OCI-LY7 (cell line): Measurements from ENCODE around the gene PSMA7. TPM values are rescaled to one million over a fixed set of nuclear protein-coding genes. Genes with fewer than 3 reads are reported as not detected.

ENCODE experiments used
- BruUV-seq: library from RNA; stranded (reverse); fragments of 400-500 nt; replicated peaks from 2 replicates; lab custom pipeline; 2021; lab: Mats Ljungman, UMichigan
- CTCF ChIA-PET: fragments of 300-600 bp; sonication (Branson Sonifier 250); formaldehyde crosslinking; loops from one replicate; lab custom pipeline; 2022; ENCODE audit warnings: antibody characterized with exemption; ENCODE audit not compliant: unreplicated experiment; lab: Charles Lee
- POLR2A ChIA-PET: fragments of 300-600 bp; sonication (Branson Sonifier 250); formaldehyde crosslinking; loops from one replicate; lab custom pipeline; 2022; ENCODE audit warnings: antibody characterized with exemption; lab: Charles Lee
- DNase-seq: peaks from one replicate; pipeline ENCODE4 v3.0.0-alpha.2; 2015; ENCODE audit warnings: low spot score
- H2AFZ ChIP-seq: fragments of 200-600 bp; sonication (generic), shearing (Covaris generic); 2 replicates; pipeline ENCODE4 v1.6.1; 2014; ENCODE audit warnings: mild to moderate bottlenecking, antibody characterized with exemption, low read length, moderate library complexity
- H3K27ac ChIP-seq: fragments of 200-600 bp; sonication (generic); 2 replicates; pipeline ENCODE4 v1.5.1; 2014; ENCODE audit warnings: mixed run types, low read depth, mild to moderate bottlenecking, moderate library complexity, low read length, inconsistent platforms; ENCODE audit not compliant: poor library complexity, severe bottlenecking
- H3K36me3 ChIP-seq: fragments of 200-600 bp; sonication (generic); 2 replicates; pipeline ENCODE4 v1.6.1; 2014; ENCODE audit warnings: mild to moderate bottlenecking, antibody characterized with exemption, low read length, moderate library complexity, mixed read lengths; ENCODE audit not compliant: insufficient read depth
- H3K4me1 ChIP-seq: fragments of 200-600 bp; sonication (generic); 2 replicates; pipeline ENCODE4 v1.5.1; 2014; ENCODE audit warnings: mild to moderate bottlenecking, low read length; ENCODE audit not compliant: insufficient read depth, poor library complexity, severe bottlenecking
- H3K4me2 ChIP-seq: fragments of 200-600 bp; sonication (generic); 2 replicates; pipeline ENCODE4 v1.6.1; 2014; ENCODE audit warnings: mild to moderate bottlenecking, low read length
- H3K4me3 ChIP-seq: fragments of 200-600 bp; sonication (generic); 2 replicates; pipeline ENCODE4 v1.5.1; 2014; ENCODE audit warnings: mild to moderate bottlenecking, low read depth, low read length; ENCODE audit not compliant: poor library complexity, severe bottlenecking
- H3K79me2 ChIP-seq: fragments of 200-600 bp; sonication (generic); 2 replicates; pipeline ENCODE4 v1.6.1; 2016; ENCODE audit warnings: low read depth, mild to moderate bottlenecking, low read length, moderate library complexity, mixed read lengths; ENCODE audit not compliant: insufficient read depth
- H3K9me2 ChIP-seq: fragments of 200-600 bp; sonication (generic); 2 replicates; pipeline ENCODE4 v1.6.1; 2016; ENCODE audit warnings: mild to moderate bottlenecking, low read length, mixed read lengths; ENCODE audit not compliant: insufficient read depth
- H3K9me3 ChIP-seq: fragments of 200-600 bp; sonication (generic); 2 replicates; pipeline ENCODE4 v1.6.1; 2014; ENCODE audit warnings: mild to moderate bottlenecking, mixed run types, low read length, mixed read lengths
- H4K20me1 ChIP-seq: fragments of 200-600 bp; sonication (generic); 2 replicates; pipeline ENCODE4 v1.6.1; 2014; ENCODE audit warnings: mild to moderate bottlenecking, antibody characterized with exemption, low read length, moderate library complexity, mixed read lengths; ENCODE audit not compliant: insufficient read depth
- CTCF ChIP-seq: fragments of 200-600 bp; sonication (generic); conservative IDR thresholded peaks from 2 replicates; pipeline ENCODE4 v1.5.1; 2014; ENCODE audit warnings: mild to moderate bottlenecking, antibody characterized with exemption, low read length, moderate library complexity, mixed read lengths
- EZH2phosphoT487 ChIP-seq: fragments of 200-600 bp; sonication (generic); IDR thresholded peaks from 2 replicates; pipeline ENCODE4 v1.6.1; 2018; ENCODE audit warnings: low read depth, borderline replicate concordance, mild to moderate bottlenecking, mixed run types, antibody characterized with exemption, low read length, moderate library complexity, mixed read lengths
- intact Hi-C: fragments of 100-400 bp; cut with micrococcal nuclease; formaldehyde crosslinking; loops from one replicate; pipeline ENCODE4 v1.10.0; 2022; ENCODE audit not compliant: unreplicated experiment
- total RNA-seq, 2 experiments: library from RNA; depleted of rRNA in 1 of 2; stranded (reverse); fragments of >200 nt in 1 of 2; shearing (Covaris generic) in 1 of 2; gene quantifications; 2 replicates each; pipeline ENCODE4 v1.2.3, GENCODE V29; 2014 to 2022

The PSMA7 gene
- total RNA-seq, 2 experiments from 2014 or later = 247 to 266 TPM

- CTCF ChIA-PET = no interaction called here
- Histone ChIP-seq H2AFZ (no peak overlapping the region), H3K4me3 (no peak overlapping the region), H3K36me3 (peaks cover 10% of the 10 kb centered on the region; the same call in 1 of the 2 replicates), H3K4me2 (no peak overlapping the region), H3K27ac (no peak overlapping the region), H3K4me1 (no peaks in the 10 kb centered on the region), H3K79me2 (no peaks in the 10 kb centered on the region), H3K9me3 (no peaks in the 10 kb centered on the region), H4K20me1 (no peaks in the 10 kb centered on the region), H3K9me2 (no peaks in the 10 kb centered on the region)
- no TSS peak for BruUV-seq
- no peak for DNase-seq
- intact Hi-C loops = no loop called here
- POLR2A ChIA-PET = no interaction called here
- TF ChIP-seq CTCF (no peak), EZH2phosphoT487 (no peak)
Observed at GRCh38 chr20:62172666-62173065, 29.5 kb upstream of the PSMA7 start.

GRCh38 chr20:62171245-62171644 is 28.1 kb upstream of the PSMA7 start:
- Histone ChIP-seq H3K9me3 (no peaks in the 10 kb centered on the region), H3K4me2 (no peak overlapping the region), H2AFZ (no peak overlapping the region), H3K9me2 (no peaks in the 10 kb centered on the region), H3K27ac (no peak overlapping the region), H3K36me3 (peaks cover 12% of the 10 kb centered on the region; the same call in 1 of the 2 replicates), H3K79me2 (no peaks in the 10 kb centered on the region), H4K20me1 (no peaks in the 10 kb centered on the region), H3K4me3 (no peak overlapping the region), H3K4me1 (no peaks in the 10 kb centered on the region)
- BruUV-seq = no TSS peak
- ChIA-PET CTCF (no interaction called here), POLR2A (no interaction called here)
- TF ChIP-seq EZH2phosphoT487 = no peak
- TF ChIP-seq CTCF = no peak
- DNase-seq = no peak
- intact Hi-C loops = no loop called here

- BruUV-seq = no TSS peak
- Histone ChIP-seq H3K27ac (no peak overlapping the region), H3K4me2 (no peak overlapping the region), H3K79me2 (no peaks in the 10 kb centered on the region), H3K9me3 (no peaks in the 10 kb centered on the region), H3K4me3 (no peak overlapping the region), H4K20me1 (no peaks in the 10 kb centered on the region), H3K9me2 (no peaks in the 10 kb centered on the region), H3K36me3 (peaks cover 19% of the 10 kb centered on the region), H3K4me1 (no peaks in the 10 kb centered on the region), H2AFZ (no peak overlapping the region)
- DNase-seq = no peak
- intact Hi-C loops = no loop called here
- ChIA-PET POLR2A (no interaction called here), CTCF (no interaction called here)
- TF ChIP-seq CTCF (no peak), EZH2phosphoT487 (no peak)
Observed at GRCh38 chr20:62170536-62170935, 27.3 kb upstream of the PSMA7 start.
